Stimulated activated CD8-positive, alpha-beta memory T cell treated with anti-CD3 and anti-CD28 coated beads, Interleukin-15, amount 100 ng/mL, for 24 hours (primary cell): ENCODE data around the gene ENTREP1.

ENCODE experiments used
- DNase-seq: peaks from one replicate; pipeline ENCODE4 v3.0.0-alpha.2; 2020; ENCODE audit warnings: low read depth

ENTREP1 gene

GRCh38 chr9:69319324-69320025 is 5.5 kb upstream of the ENTREP1 start:
- no peak for DNase-seq

- DNase-seq = no peak
Measured at GRCh38 chr9:69322256-69322655, 2.8 kb upstream of the ENTREP1 start.

- DNase-seq = no peak
Measured at GRCh38 chr9:69323861-69324260, 1.2 kb upstream of the ENTREP1 start.

DNA sequence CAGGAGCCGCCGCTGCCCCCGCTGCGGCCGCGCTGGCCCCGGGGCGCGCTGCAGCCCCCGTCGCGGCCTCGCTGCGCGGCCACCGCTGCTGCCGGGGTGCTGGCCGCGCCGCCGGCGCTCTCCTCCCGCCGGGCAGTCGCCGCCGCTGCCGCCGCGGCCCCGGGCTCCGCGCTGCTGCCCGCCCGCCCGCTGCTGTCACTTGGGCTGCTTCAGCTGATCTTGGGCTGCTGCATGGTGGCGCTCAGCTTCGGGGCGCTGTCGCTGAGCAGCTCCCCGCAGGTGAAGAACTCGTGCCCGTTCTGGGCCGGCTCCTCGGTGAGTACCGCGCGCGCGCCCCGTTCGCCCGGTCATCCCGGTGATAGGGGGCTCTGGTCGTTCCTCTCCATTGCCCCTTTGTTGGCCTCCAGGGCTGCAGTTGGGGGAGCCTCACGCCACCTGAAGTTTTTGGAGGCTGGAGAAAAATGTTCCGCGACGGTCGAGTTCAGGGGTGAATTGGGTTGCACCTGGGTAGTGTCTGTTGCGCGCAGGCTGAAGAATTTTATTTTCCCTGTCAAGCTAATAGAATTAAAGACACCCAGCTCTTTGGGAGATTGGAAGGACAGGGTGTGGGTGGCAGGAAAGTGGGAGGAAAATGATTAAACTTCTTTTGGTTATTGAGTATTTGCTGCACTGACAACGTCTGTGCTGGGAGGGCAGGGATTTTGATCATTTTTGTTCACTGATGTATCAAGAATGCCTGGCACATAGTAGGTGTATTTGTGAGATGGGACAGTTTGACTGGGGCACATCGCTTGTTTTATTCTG is 596 bp downstream of the ENTREP1 start:
- DNase-seq = no peak

- no peak for DNase-seq
Measured at GRCh38 chr9:69326261-69326660, 1.2 kb downstream of the ENTREP1 start.

DNA sequence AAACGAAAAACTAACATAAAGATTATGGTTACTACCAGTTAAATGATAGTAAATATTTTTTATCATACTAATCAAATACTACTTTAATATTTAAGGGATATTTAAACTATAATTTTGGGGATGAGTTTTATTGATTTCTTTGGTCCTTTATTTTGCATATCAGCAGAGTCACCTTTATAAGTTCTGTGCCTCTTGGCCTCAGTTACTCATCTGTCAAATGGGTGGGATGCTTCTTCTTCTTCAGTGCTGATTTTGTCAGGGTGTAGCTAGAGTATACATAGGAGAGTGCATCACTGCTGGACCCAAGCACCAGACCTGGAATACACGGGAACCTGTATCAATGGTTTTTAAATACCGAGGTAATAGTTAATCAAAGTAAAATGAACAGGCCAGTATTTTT is 5.6 kb downstream of the ENTREP1 start:
- DNase-seq = no peak

- no peak for DNase-seq
Measured at GRCh38 chr9:69331444-69331843, 6.4 kb downstream of the ENTREP1 start.

GRCh38 chr9:69332067-69332685 is 7.2 kb downstream of the ENTREP1 start:
- DNase-seq = no peak

DNA sequence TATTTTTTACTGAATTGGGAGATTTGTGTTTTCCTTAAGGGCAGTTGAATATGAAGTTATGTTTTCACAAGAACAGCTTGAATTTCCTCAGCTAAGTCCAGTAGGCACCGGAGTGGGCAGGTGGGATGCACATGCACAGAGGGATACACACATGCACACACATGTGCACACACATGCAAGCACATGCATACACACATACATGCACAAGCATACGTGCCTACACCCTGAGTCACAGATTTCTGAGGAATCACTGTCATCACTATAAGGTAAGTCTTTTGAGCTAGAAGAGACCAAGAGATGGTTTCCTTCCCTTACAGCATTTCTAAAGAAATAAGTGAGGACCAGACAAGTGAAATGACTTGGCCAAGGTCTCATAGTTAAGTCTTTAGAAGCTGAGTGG is 8.7 kb downstream of the ENTREP1 start:
- DNase-seq = no peak

- DNase-seq = no peak
Measured at GRCh38 chr9:69334317-69334716, 9.3 kb downstream of the ENTREP1 start.

GRCh38 chr9:69339620-69340019 is 14.6 kb downstream of the ENTREP1 start:
- DNase-seq = no peak

- DNase-seq = no peak
Measured at GRCh38 chr9:69340631-69341030, 15.6 kb downstream of the ENTREP1 start.

DNA sequence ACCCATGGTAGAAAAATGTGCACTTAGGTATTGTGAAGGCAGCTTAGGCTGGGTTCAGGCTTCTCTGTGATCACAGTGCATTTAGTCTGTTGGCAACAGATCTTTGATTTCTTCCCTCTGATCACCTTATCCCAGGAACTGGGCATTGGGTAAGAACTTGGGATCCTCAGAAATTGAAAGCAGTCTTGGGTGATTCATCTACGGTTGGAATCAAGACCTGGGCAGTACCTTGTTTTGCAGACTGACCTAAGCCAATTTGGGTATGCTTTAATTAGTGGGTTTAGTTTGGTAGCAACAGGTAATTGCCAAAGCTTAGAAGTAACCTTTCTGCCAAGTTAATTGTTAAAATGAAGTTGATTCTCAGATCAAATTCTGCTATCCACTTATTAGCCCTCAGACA is 17.8 kb downstream of the ENTREP1 start:
- DNase-seq = no peak

- no peak for DNase-seq
Measured at GRCh38 chr9:69344459-69344858, 19.4 kb downstream of the ENTREP1 start.

- DNase-seq = no peak
Measured at GRCh38 chr9:69346596-69347390, 21.8 kb downstream of the ENTREP1 start.

GRCh38 chr9:69347607-69348006 is 22.6 kb downstream of the ENTREP1 start:
- no peak for DNase-seq

DNA sequence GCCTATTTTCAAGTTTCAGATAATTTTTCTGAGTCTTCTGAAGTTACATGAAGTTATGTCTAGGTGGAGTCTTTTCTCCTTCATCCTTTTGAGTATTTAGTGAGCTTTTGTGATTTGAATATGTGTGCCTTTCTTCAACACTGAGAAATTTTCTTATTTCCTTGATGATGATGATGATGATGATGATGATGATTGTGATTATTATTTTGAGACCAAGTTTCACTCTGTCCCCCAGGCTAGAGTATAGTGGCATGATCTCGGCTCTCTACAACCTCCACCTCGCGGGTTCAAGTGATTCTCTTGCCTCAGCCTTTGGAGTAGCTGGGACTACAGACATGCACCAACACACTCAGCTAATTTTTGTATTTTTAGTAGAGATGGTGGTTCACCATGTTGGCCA is 26.2 kb downstream of the ENTREP1 start:
- no peak for DNase-seq

DNA sequence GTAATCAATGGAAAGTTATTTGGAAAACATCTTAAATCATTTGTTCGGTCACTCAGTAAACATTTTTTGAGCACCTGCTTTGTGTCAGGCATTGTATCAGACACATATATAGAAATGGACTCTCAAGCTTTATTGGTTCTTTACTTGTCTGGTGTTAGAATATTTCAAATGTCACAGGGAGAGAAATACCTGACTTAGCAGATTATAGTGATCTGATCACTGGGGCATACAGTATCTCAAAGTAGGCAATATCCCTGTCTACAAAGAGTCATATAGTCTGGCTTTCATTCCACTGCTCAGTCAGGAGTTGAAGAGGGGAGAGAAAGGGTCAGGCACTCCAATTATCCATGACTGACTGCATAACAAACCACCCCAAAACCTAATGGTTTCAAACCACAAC is 30.2 kb downstream of the ENTREP1 start:
- DNase-seq = no peak

DNA sequence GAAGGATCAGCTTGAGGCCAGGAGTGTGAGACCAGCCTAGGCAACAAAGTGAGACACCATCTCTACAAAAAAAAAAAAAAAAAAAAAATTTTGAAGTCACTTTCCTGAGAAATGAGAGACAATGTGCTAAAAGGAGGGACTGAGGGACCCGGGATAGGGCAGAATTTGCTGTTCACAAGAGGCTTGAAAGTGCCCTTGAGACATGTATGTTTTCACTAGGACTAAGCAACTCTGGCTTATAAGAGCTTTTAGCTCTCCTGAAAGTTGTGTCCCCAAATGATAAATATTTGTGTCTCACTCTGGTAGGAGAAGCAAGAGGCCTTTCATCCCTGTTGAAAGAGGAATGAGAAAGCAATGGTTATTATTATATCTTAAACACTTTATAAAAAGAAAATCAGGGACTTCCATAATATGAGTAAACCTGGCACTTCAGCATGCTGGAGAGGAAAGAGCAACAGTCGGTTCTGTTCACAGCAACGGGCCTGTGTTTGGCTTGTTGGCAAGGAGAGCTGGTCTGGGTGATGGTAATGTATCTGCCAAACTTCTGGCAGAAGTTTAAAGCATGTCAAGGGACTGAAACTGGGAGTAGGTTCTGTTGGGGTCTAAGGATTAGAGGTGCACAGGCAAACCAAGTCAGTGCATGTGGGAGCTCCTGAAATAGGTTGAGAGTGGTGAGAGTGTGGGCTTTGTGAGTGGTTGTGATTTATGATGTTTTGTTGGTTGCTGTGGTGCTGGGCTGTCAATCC is 32.2 kb downstream of the ENTREP1 start:
- DNase-seq = no peak

DNA sequence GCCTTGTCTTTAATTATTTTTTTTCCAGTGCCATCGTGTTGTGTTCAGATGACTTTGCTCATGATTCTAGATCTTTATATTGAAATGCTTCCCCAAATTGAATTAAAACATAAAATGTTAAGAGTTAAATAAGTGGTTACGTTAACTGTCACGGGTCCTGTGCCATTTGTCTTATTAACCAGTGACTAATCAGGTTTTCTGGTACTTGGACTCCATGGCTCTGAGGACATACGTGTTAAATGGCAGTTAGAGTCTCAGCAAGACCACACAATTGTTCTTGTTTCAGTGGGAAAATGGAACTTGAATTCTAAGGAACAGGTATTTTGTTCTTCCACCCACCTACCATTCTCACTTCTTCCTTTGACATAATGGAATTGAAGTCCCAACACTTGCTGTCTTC is 32.8 kb downstream of the ENTREP1 start:
- DNase-seq = no peak

DNA sequence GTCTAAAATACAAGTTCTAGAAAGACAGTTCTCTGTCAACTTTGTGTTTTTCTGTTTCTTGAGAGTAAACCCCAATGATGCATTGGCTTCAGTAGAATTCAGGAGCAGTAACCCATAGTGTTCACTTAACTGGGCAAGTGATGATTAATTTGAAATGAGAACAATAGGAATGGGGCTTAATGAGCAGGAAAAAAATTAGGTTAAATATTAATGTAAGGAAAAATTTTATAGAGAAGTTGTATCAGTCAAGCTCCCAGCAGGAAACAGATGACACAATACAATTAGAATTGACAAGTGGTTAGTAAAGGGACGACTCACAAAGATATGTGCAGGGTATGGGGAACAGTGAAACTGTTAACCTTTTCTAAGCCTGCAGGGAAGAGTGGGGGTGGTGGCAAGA is 38.2 kb downstream of the ENTREP1 start:
- DNase-seq = no peak
